Fibroblast of lung (primary cell): ENCODE data around the gene CMIP. TPM values are rescaled to one million over a fixed set of nuclear protein-coding genes. Genes with fewer than 3 reads are reported as not detected.

ENCODE experiments used
- DNase-seq, 2 donors: peaks; one replicate each; pipeline versions ENCODE4 v3.0.0 to v3.0.0-alpha.2; 2010; ENCODE audit warnings: low read depth in 2 of 2
- H2AFZ ChIP-seq: 2 replicates; pipeline ENCODE4 v1.5.1; 2012; ENCODE audit warnings: low read length, control low read depth, inconsistent platforms
- H3K27ac ChIP-seq: 2 replicates; pipeline ENCODE4 v1.5.1; 2011; ENCODE audit warnings: low read length, control low read depth; ENCODE audit not compliant: insufficient read depth
- H3K27me3 ChIP-seq: 2 replicates; pipeline ENCODE4 v1.5.1; 2011; ENCODE audit warnings: mild to moderate bottlenecking, low read length; ENCODE audit not compliant: control insufficient read depth, insufficient read depth
- H3K36me3 ChIP-seq: 2 replicates; pipeline ENCODE4 v1.5.1; 2011; ENCODE audit warnings: low read length; ENCODE audit not compliant: control insufficient read depth, insufficient read depth
- H3K4me1 ChIP-seq: 2 replicates; pipeline ENCODE4 v1.5.1; 2011; ENCODE audit warnings: low read length; ENCODE audit not compliant: control insufficient read depth, insufficient read depth; ENCODE audit errors: extremely low read depth
- H3K4me2 ChIP-seq: 2 replicates; pipeline ENCODE4 v1.5.1; 2011; ENCODE audit warnings: low read length, control low read depth; ENCODE audit not compliant: insufficient read depth; ENCODE audit errors: extremely low read depth
- H3K4me3 ChIP-seq, 4 experiments: fragments of 200-600 bp in 1 of 4; sonication (generic) in 1 of 4; replicated peaks in 1 of 4; 2 replicates each; pipeline ENCODE4 v1.5.1; 2011 to 2016; ENCODE audit warnings: low read length in 4 of 4, low read depth in 3 of 4, mild to moderate bottlenecking in 3 of 4, control low read depth in 2 of 4, inconsistent platforms in 1 of 4, mixed read lengths in 1 of 4; ENCODE audit not compliant: insufficient read depth in 1 of 4; ENCODE audit errors: control extremely low read depth in 1 of 4
- H3K79me2 ChIP-seq: 2 replicates; pipeline ENCODE4 v1.5.1; 2012; ENCODE audit warnings: mild to moderate bottlenecking, low read length, inconsistent platforms; ENCODE audit not compliant: control insufficient read depth, insufficient read depth
- H3K9ac ChIP-seq: 2 replicates; pipeline ENCODE4 v1.5.1; 2011; ENCODE audit warnings: mild to moderate bottlenecking, low read length, control low read depth; ENCODE audit not compliant: insufficient read depth
- H3K9me3 ChIP-seq: 2 replicates; pipeline ENCODE4 v1.5.1; 2012; ENCODE audit warnings: low read depth, low read length; ENCODE audit not compliant: control insufficient read depth, insufficient read depth
- H4K20me1 ChIP-seq: 2 replicates; pipeline ENCODE4 v1.5.1; 2011; ENCODE audit warnings: low read length; ENCODE audit not compliant: control insufficient read depth, insufficient read depth; ENCODE audit errors: extremely low read depth
- CTCF ChIP-seq, 2 donors: IDR thresholded peaks in 1 of 2; conservative IDR thresholded peaks in 1 of 2; 1 replicate in 1 of 2; 2 replicates in 1 of 2; pipeline ENCODE4 v1.5.1; 2011 to 2012; ENCODE audit warnings: low read length in 2 of 2, control low read depth in 1 of 2, inconsistent platforms in 1 of 2, low read depth in 1 of 2, mild to moderate bottlenecking in 1 of 2
- EZH2 ChIP-seq: IDR thresholded peaks from 2 replicates; pipeline ENCODE4 v1.5.1; 2012; ENCODE audit warnings: low read length, control low read depth, mild to moderate bottlenecking; ENCODE audit errors: missing control alignments
- polyA plus RNA-seq, 2 donors: library from polyadenylated mRNA; depleted of rRNA in 1 of 2; stranded (reverse) in 1 of 2; unstranded in 1 of 2; fragments of >200 nt; gene quantifications; 2 replicates each; pipeline ENCODE4 v1.2.1, GENCODE V29; 2011 to 2012; ENCODE audit warnings: missing spikeins in 1 of 2
- total RNA-seq: library from RNA; depleted of rRNA; stranded (reverse); fragments of >200 nt; gene quantifications from 2 replicates; pipeline ENCODE4 v1.2.1, GENCODE V29; 2014

CMIP gene
- total and polyA plus RNA-seq, 2 donors (not counting 1 experiment from before 2014, with no cell fraction given) = 1.9 to 5.1 TPM

GRCh38 chr16:81645266-81645694, 200.7 kb downstream of the CMIP start:
- H3K4me1 ChIP-seq = no peaks in the 10 kb centered on the region
- no peak overlapping the region for H3K27ac ChIP-seq
- no peak overlapping the region for H3K4me3 ChIP-seq
- no peaks in the 10 kb centered on the region for H3K36me3 ChIP-seq
- no peaks in the 10 kb centered on the region for H3K79me2 ChIP-seq
- H4K20me1 ChIP-seq = no peaks in the 10 kb centered on the region
- no peak overlapping the region for H2AFZ ChIP-seq
- H3K9me3 ChIP-seq = no peaks in the 10 kb centered on the region
- peak; percentile 67 to 97 for DNase-seq
- no peak overlapping the region for H3K9ac ChIP-seq
- TF ChIP-seq EZH2 (no peak), CTCF (conservative IDR thresholded peaks at IDR 0.05 in 1 of 2, IDR thresholded peaks at IDR 0.05 in 1 of 2; ENCODE audit: low read depth in 1 of 2, low read length in 2 of 2) (no peak)
- H3K27me3 ChIP-seq = no peaks in the 10 kb centered on the region
- H3K4me2 ChIP-seq = no peak overlapping the region

- H3K27me3 ChIP-seq = no peaks in the 10 kb centered on the region
- no peaks in the 10 kb centered on the region for H3K9me3 ChIP-seq
- H3K79me2 ChIP-seq = no peaks in the 10 kb centered on the region
- DNase-seq = no peak
- H3K4me1 ChIP-seq = no peaks in the 10 kb centered on the region
- H3K27ac ChIP-seq = no peak overlapping the region
- no peak overlapping the region for H2AFZ ChIP-seq
- no peaks in the 10 kb centered on the region for H4K20me1 ChIP-seq
- no peak overlapping the region for H3K9ac ChIP-seq
- no peaks in the 10 kb centered on the region for H3K36me3 ChIP-seq
- no peak for TF ChIP-seq EZH2
- no peak overlapping the region for H3K4me2 ChIP-seq
- H3K4me3 ChIP-seq = no peak overlapping the region
These were observed 201.3 kb downstream of the CMIP start for GRCh38 chr16:81645925-81646324.

GRCh38 chr16:81646561-81646960, 202.0 kb downstream of the CMIP start:
- TF ChIP-seq EZH2 (no peak), CTCF (conservative IDR thresholded peaks at IDR 0.05 in 1 of 2, IDR thresholded peaks at IDR 0.05 in 1 of 2; ENCODE audit: low read depth in 1 of 2, low read length in 2 of 2) (no peak)
- H3K79me2 ChIP-seq = no peaks in the 10 kb centered on the region
- no peak overlapping the region for H3K4me2 ChIP-seq
- no peak overlapping the region for H3K27ac ChIP-seq
- H3K27me3 ChIP-seq = no peaks in the 10 kb centered on the region
- no peak overlapping the region for H3K4me3 ChIP-seq
- no peaks in the 10 kb centered on the region for H4K20me1 ChIP-seq
- H2AFZ ChIP-seq = no peak overlapping the region
- H3K36me3 ChIP-seq = no peaks in the 10 kb centered on the region
- H3K9ac ChIP-seq = no peak overlapping the region
- peak; percentile 75 to 80 for DNase-seq
- no peaks in the 10 kb centered on the region for H3K9me3 ChIP-seq
- H3K4me1 ChIP-seq = peaks cover 3% of the 10 kb centered on the region
